SKM-1 (cell line): ENCODE data around the gene MYCBP2.
"Not testable (repeated sequence)": the region's sequence is repeated elsewhere in the genome, so short reads cannot be mapped to it uniquely, and the experiment has no call there.

Experiments
- DNase-seq: peaks from one replicate; lab custom pipeline; 2025; ENCODE audit not compliant: unreplicated experiment; lab: John Stamatoyannopoulos, UW

The MYCBP2 gene

GRCh38 chr13:77034881-77035280 lies 292.0 kb downstream of the MYCBP2 start:
- DNase-seq: no peak

GRCh38 chr13:77033717-77034302 lies 293.1 kb downstream of the MYCBP2 start:
- no peak for DNase-seq

- no peak for DNase-seq
Measured at GRCh38 chr13:77031656-77032243, 295.1 kb downstream of the MYCBP2 start.

GRCh38 chr13:77029436-77029835 lies 297.5 kb downstream of the MYCBP2 start:
- DNase-seq: no peak

- DNase-seq: no peak
Measured at GRCh38 chr13:77028202-77028601, 298.7 kb downstream of the MYCBP2 start.

DNA sequence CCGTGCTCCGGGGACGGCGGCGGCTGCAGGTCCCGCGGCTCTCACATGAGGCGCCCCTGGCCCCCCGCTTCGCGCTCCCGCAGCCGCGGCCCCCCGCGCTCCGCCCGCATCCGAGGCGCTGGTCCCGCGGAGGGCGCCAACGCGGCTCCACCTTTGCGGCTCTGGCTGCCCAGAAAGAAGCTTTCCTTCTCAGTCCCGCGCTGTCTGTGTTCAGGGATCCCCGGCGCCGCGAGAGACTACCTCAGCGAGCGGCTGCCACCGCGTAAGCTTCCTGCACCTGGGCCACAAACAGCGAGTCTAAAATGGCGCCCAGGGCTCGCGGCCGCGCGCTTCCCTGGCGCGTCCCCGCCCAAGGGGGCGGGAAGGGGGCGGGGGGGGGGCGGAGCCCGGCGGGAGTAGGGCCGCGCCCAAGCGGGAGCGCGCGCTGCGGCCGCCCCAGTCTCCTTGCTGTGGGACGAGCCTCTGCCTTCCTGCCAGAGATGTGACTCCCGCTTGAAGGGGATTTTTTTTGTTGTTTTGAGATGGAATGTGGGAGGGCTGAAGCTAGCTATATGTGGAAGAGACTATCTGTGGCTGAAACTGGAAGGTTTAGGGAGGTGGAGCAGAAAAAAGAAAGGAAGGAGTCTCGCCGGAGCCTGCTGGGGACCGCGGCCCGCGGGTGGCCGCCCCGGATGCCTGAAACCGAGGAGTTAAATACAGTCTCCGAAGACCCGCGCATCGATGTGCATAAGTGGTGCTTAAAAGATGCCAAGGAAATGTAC lies 299.9 kb downstream of the MYCBP2 start, which contains the start of gene FBXL3:
Gene FBXL3 (minus strand): TSS at position 299 of the 761 bp plus-strand sequence. CDS start 5,299 bp downstream, outside the sequence.
- DNase-seq: peak; percentile 56

DNA sequence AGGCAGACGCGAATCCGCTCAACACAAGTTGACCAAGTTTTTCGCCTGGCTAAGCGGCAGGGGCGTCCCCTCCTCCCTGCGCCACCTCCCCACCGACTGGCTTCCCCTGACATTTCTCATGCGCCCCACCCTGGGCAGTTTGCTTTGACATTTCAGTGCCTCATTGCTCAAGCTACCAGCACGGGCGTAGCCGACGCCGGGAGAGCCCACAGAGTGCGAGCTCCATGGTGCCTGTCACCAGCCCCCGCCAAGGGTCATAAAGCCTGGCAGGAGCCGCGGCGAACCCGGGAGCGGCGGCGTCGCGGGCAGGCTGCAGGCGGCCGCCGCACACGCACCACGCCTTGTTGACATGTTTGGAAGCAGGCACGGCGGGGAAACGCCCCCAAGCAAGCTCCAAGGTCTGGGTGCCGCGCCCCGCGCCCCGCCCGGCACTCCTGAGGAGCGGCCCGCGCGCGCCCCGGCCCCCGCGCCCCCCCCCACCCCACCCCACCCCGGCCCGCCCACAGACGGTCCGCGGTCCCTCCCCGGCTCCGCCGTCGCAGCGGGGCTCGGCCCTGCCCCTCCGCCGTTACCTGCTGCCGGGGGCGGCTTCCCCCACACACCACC lies 300.5 kb downstream of the MYCBP2 start:
- peak; percentile 59 for DNase-seq

- no peak for DNase-seq
Measured at GRCh38 chr13:77022341-77022740, 304.6 kb downstream of the MYCBP2 start.

- no peak for DNase-seq
Measured at GRCh38 chr13:77019756-77020155, 307.1 kb downstream of the MYCBP2 start.

GRCh38 chr13:77016888-77017623 lies 309.8 kb downstream of the MYCBP2 start:
- no peak for DNase-seq

DNA sequence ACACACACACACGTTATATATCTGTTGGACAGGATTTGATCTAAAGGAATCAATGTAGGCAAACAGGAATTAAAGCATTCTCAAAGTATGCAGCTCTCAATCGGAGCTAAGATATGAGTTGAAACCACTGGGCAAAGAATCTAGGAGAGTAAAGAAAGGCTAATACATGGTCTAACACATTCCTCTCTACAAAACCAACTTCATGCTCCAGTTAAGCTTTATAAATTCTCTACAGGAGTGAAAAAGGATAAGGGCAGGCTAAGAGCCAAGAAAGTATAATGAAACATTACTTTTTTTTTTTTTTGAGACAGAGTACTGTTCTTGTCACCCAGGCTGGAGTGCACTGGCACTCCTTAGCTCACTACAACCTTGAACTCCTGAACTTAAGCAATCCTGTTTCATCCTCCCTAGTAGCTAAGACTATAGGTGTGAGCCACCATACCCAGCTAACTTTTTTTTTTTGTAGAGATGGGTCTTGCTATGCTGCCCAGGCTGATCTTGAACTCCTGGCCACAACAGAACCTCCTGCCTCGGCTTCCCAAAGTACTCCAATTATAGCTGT lies 310.6 kb downstream of the MYCBP2 start:
- no peak for DNase-seq

GRCh38 chr13:77014906-77015685 lies 311.8 kb downstream of the MYCBP2 start:
- no peak for DNase-seq

DNA sequence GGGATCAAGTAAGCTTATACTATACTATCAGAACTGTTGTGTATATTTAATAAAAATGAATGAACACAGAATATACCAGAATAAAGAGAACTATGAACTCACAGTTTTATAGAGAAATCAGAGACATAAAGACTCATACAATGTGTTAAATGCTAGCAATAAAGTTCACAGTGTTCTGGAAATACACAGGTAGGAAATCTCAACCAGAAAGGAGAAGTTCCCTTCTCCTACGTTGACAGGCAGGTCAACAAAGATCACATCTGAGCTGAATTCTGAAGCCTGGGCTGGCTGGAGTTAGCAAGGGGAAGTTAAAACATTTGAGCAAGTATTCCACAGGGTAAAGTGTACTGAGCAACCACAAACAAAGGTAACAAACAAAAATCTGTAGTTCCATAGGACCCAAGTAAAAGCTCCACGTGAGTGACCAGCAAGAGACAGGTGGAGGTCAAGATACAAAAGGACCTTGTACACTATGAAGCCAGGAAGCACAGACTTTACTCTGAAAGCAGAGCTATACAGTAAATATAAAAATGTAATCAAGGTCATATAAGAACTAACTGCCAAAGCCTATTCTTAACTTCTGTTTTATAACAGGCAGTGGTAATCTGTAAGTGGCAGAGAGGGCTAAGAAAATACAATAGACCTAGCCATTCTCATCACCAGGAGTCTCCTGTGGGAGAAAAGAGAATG lies 312.9 kb downstream of the MYCBP2 start:
- DNase-seq: no peak

GRCh38 chr13:77009719-77010118 lies 317.2 kb downstream of the MYCBP2 start:
- not testable (repeated sequence) for DNase-seq

GRCh38 chr13:77009011-77009410 lies 317.9 kb downstream of the MYCBP2 start:
- DNase-seq: no peak

GRCh38 chr13:77008337-77008736 lies 318.6 kb downstream of the MYCBP2 start:
- not testable (repeated sequence) for DNase-seq

DNA sequence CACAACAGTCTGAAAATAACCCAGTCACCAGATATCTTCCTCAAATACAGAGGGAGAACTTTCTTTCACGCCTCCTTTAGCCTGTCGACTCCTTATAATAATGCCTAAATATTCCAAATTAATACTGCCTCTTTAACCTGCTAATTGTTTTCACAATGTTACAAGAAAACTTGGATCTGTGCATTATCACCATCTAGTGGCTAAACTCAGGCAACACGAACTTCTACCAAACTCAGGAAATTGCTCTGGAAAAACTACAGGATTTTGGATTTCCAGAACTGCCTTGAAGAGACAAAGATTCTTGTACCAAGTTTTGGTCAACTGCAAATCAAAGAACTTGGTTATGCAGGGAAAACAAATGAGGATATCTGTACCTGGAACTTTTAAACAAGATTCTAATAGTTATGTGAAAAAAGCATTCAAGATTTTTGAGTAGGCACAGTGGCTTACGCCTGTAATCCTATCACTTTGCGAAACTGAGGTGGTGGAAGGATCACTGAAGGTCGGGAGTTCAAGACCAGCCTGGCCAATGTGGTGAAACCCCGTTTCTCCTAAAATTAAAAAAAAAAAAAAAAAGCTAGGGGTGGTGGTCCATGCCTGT lies 324.2 kb downstream of the MYCBP2 start:
- no peak for DNase-seq

DNA sequence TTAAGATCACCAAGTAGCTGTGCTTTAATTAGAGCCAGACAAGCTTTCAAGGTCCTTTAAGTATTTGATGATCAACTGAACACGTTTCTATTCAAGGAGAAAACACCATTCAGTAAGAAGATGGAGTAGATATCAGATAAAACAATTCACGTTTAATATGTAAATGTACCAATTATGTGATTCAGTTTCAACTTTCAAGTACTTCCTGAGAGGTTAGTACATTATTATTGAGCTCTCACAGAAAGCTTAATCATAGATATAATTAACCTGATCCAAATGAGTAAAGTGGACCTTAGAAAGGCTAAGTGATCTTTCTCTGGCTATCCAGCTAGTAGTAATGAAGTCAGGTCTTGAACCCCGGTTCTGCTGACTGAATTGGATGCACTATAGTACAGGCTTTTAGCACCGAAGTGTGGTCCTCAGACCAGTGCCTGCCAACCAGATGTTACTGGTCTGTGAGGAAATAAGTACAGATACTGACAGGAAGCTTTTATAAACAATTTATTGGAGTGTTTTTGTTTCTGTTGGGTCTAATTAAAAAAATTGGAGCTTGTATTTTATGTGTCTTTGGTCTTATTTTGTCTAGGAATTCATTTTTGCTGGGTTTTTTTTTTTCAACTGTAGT lies 324.8 kb downstream of the MYCBP2 start:
- DNase-seq: no peak

DNA sequence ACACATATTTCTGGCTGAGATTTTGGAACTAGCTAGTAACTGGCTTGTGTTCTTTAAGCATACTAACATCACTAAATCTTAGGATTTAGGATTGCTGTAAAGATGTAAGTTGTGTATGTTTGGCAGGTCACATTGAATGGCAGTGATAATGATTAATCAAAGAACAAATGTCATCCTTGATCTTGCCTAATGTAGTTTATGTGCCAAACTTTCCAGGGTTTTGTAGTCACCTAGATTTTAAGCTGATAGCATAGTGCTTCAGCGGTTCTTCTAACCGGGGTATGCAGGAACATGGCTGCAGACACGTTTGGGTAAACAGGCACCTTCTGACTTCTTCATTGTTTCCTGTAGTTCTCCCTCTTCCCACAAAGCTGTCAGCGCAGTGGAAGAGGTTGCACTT lies 325.4 kb downstream of the MYCBP2 start:
- no peak for DNase-seq
